HCT116 (cell line): Measurements from ENCODE around the gene LIPN.
"Not testable (repeated sequence)": the region's sequence is repeated elsewhere in the genome, so short reads cannot be mapped to it uniquely, and the experiment has no call there.

Experiments used
- CBX3 ChIP-seq: IDR thresholded peaks from 2 replicates; pipeline ENCODE4 v1.6.1; 2012; ENCODE audit warnings: low read depth
- CTCF ChIP-seq, 3 experiments: fragments of 200-600 bp in 1 of 3; sonication (generic) in 1 of 3; IDR thresholded peaks in 2 of 3; conservative IDR thresholded peaks in 1 of 3; 2 replicates each; pipeline ENCODE4 v1.5.1; 2012 to 2017; ENCODE audit warnings: low read depth in 2 of 3, low read length in 2 of 3, antibody characterized with exemption in 1 of 3, borderline replicate concordance in 1 of 3, control low read depth in 1 of 3, mild to moderate bottlenecking in 1 of 3, mixed read lengths in 1 of 3, mixed run types in 1 of 3, moderate library complexity in 1 of 3; ENCODE audit not compliant: insufficient read depth in 1 of 3
- ELF1 ChIP-seq: IDR thresholded peaks from 2 replicates; pipeline ENCODE4 v1.6.1; 2012; ENCODE audit warnings: low read depth, borderline replicate concordance
- EZH2 ChIP-seq: fragments of 200-600 bp; sonication (generic); IDR thresholded peaks from 2 replicates; pipeline ENCODE4 v1.6.1; 2017; ENCODE audit warnings: antibody characterized with exemption, mixed run types
- FOSL1 ChIP-seq: IDR thresholded peaks from 2 replicates; pipeline ENCODE4 v1.6.1; 2012; ENCODE audit warnings: low read depth
- MAX ChIP-seq: IDR thresholded peaks from 2 replicates; pipeline ENCODE4 v1.6.1; 2012
- POLR2A ChIP-seq: IDR thresholded peaks from 2 replicates; pipeline ENCODE4 v1.7.0; 2011; ENCODE audit warnings: borderline replicate concordance; ENCODE audit not compliant: insufficient read depth, insufficient read length; ENCODE audit errors: extremely low read depth
- POLR2AphosphoS5 ChIP-seq: IDR thresholded peaks from 2 replicates; pipeline ENCODE4 v1.6.1; 2011; ENCODE audit warnings: mild to moderate bottlenecking, low read depth, low read length, moderate library complexity
- REST ChIP-seq: IDR thresholded peaks from 2 replicates; pipeline ENCODE4 v1.6.1; 2012; ENCODE audit warnings: low read depth
- SRF ChIP-seq: IDR thresholded peaks from 2 replicates; pipeline ENCODE4 v1.6.1; 2012; ENCODE audit warnings: low read depth
- ZBTB33 ChIP-seq: IDR thresholded peaks from 2 replicates; pipeline ENCODE4 v1.6.1; 2011; ENCODE audit warnings: mild to moderate bottlenecking, low read length, moderate library complexity; ENCODE audit not compliant: insufficient replicate concordance; ENCODE audit errors: extremely low read depth
- ZFX ChIP-seq: fragments of 450-650 bp; IDR thresholded peaks from 2 replicates; pipeline ENCODE4 v1.6.1; 2017

- TF ChIP-seq CTCF (IDR thresholded peaks at IDR 0.05 in 2 of 3, conservative IDR thresholded peaks at IDR 0.05 in 1 of 3; ENCODE audit: borderline replicate concordance in 1 of 3, insufficient read depth in 1 of 3, low read depth in 2 of 3, low read length in 2 of 3); FOSL1; CBX3; ELF1; MAX; ZFX; SRF; REST; POLR2A; EZH2; POLR2AphosphoS5; ZBTB33: not testable (repeated sequence)
Observed at GRCh38 chr10:88741921-88742320, 17.9 kb upstream of the LIPN start.
